ENCODE results near the gene DNPH1. TPM values are rescaled to one million over a fixed set of nuclear protein-coding genes. Genes with fewer than 3 reads are reported as not detected.

The DNPH1 gene
- total RNA-seq, 4 donors from 2014 or later, result 57.7 to 101 (median 81.5) TPM

DNA sequence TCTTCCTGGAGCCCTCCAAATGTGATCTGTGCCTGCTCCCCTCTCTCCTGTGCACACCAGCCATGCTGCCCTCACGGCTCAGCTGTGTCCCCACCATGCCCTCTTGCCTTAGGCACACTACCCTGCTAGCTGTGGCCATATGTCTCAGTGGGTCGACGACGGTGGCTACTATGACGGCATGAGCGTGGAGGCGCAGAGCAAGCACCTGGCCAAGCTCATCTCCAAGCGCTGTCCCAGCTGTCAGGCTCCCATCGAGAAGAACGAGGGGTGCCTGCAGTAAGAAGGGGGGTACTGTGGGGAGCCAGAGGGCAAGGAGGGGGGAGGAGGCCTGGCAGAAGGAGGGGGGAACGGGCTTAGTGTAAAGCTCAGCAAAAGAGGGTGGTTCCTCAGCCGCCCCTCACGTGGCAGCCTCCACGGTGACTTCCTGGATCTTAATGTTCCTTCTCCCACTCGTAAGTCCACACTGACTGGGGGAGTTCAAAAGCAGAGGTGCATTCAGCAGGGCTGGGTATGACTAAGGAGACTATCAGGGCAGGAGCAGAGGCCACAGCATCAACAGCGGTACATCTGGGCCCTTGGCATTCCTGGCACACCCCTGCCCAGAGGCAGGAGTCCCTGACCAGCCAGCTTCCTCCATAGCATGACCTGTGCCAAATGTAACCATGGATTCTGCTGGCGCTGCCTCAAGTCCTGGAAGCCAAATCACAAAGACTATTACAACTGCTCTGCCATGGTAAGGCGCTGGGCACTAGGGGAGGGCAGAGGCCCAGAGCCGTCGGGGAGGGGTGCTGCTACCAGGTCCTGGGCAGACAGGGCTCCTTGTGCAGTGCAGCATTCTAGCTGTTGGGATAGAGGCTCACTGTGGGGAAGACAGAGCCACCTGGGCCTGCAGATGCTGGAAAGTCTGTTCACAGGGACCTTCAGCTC is 8.0 kb downstream of the DNPH1 start:
- Histone ChIP-seq H3K27me3 (no peaks in the 10 kb centered on the region), H3K9me3 (no peaks in the 10 kb centered on the region), H3K36me3 (peaks cover 0 to 84% (median 14%) of the 10 kb centered on the region in 3 donors), H3K4me1 (peaks cover 0 to 48% (median 0%) of the 10 kb centered on the region in 3 donors), H3K4me3 (no peak overlapping the region), H3K27ac (no peak overlapping the region)
- DNase-seq, result no peak
- intact Hi-C loops (cut with DNase I), result no loop called here
- TF ChIP-seq POLR2A (IDR thresholded peaks at IDR 0.05), result no peak
- TF ChIP-seq, protein P1, sequence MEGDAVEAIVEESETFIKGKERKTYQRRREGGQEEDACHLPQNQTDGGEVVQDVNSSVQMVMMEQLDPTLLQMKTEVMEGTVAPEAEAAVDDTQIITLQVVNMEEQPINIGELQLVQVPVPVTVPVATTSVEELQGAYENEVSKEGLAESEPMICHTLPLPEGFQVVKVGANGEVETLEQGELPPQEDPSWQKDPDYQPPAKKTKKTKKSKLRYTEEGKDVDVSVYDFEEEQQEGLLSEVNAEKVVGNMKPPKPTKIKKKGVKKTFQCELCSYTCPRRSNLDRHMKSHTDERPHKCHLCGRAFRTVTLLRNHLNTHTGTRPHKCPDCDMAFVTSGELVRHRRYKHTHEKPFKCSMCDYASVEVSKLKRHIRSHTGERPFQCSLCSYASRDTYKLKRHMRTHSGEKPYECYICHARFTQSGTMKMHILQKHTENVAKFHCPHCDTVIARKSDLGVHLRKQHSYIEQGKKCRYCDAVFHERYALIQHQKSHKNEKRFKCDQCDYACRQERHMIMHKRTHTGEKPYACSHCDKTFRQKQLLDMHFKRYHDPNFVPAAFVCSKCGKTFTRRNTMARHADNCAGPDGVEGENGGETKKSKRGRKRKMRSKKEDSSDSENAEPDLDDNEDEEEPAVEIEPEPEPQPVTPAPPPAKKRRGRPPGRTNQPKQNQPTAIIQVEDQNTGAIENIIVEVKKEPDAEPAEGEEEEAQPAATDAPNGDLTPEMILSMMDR (IDR thresholded peaks at IDR 0.05), result no peak
- 54 to 77% methylated on average over 6 to 14 of the region's 20 CpGs for WGBS, 2 donors

DNA sequence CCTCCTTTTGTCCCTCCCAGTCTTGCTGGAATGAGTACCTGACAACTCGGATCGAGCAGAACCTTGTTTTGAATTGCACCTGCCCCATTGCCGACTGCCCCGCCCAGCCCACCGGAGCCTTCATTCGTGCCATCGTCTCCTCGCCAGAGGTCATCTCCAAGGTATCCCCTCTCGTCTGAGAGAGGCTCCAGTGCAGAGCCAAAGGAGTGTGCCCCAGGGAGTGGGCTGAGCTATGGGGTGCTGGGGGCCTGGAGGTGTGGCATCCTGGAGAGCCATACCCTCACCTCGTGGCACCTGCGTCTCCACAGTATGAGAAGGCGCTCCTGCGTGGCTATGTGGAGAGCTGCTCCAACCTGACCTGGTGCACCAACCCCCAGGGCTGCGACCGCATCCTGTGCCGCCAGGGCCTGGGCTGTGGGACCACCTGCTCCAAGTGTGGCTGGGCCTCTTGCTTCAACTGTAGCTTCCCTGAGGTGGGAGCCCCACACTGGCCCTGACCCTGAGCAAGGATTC is 8.8 kb downstream of the DNPH1 start:
- Histone ChIP-seq H3K4me1 (peaks cover 0 to 40% (median 0%) of the 10 kb centered on the region in 3 donors), H3K9me3 (no peaks in the 10 kb centered on the region), H3K27ac (no peak overlapping the region), H3K4me3 (no peak overlapping the region), H3K36me3 (peaks cover 0 to 92% (median 19%) of the 10 kb centered on the region in 3 donors), H3K27me3 (no peaks in the 10 kb centered on the region)
- DNase-seq, result no peak
- 79 to 91% methylated on average over 4 to 12 of the region's 16 CpGs for WGBS, 2 donors
- intact Hi-C loops (cut with DNase I), result no loop called here
- no peak for TF ChIP-seq POLR2A (IDR thresholded peaks at IDR 0.05)
- TF ChIP-seq, protein P1 (IDR thresholded peaks at IDR 0.05), result no peak

DNA sequence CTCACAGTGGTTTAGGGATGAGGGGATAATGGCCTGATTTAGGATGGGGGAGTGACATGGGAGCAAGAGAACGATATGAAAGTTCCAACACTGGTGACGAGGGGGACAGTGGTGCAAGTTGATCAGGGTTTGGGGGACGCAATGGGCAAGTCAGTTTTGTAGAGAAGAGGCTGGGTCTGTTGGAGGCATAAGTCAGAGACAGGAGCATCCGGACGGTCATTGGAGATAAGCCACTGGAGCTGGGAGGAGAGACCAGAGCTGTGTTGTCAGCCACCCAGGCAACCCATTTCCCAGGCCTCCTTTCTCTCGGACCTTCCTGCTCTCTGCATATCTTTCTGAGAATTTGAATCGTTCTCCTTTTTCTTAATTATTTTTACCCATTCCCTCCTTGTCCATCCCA is 9.5 kb downstream of the DNPH1 start:
- H3K4me3 ChIP-seq, result no peak overlapping the region
- peaks cover 0 to 33% (median 0%) of the 10 kb centered on the region in 3 donors for H3K4me1 ChIP-seq
- no peak for DNase-seq
- TF ChIP-seq, protein P1 (IDR thresholded peaks at IDR 0.05), result no peak
- no peak for TF ChIP-seq POLR2A (IDR thresholded peaks at IDR 0.05)
- intact Hi-C loops (cut with DNase I), result no loop called here
- H3K36me3 ChIP-seq, result peaks cover 0 to 99% (median 19%) of the 10 kb centered on the region in 3 donors
- H3K9me3 ChIP-seq, result no peaks in the 10 kb centered on the region
- WGBS, 2 donors, result 84 to 86% methylated on average over 7 of the region's 7 CpGs
- H3K27me3 ChIP-seq, result no peaks in the 10 kb centered on the region
- no peak overlapping the region for H3K27ac ChIP-seq

DNA sequence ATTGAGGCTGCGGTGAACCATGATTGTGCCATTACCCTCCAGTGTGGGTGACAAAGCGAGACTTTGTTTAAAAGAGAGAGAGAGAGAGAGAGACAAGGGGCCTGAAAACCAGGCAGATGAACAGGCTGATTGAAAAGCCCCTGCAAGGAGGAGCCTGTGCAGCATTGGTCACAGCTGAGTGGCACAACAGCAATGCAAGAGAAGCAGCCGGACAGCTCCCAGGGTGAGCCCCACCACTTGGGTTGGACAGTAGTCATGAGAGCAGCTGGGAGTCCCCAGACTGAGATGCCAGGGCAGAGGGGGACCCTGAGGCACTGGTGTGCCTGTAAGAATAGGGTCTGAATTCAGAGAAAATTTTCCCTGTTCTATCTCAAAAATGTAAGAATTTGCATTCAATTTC is 10.2 kb downstream of the DNPH1 start:
- H3K4me1 ChIP-seq, result peaks cover 0 to 26% (median 0%) of the 10 kb centered on the region in 3 donors
- H3K9me3 ChIP-seq, result no peaks in the 10 kb centered on the region
- TF ChIP-seq, protein P1 (IDR thresholded peaks at IDR 0.05), result no peak
- TF ChIP-seq POLR2A (IDR thresholded peaks at IDR 0.05), result no peak
- no peak overlapping the region for H3K27ac ChIP-seq
- peaks cover 0 to 99% (median 19%) of the 10 kb centered on the region in 3 donors for H3K36me3 ChIP-seq
- intact Hi-C loops (cut with DNase I), result no loop called here
- no peak for DNase-seq
- 92 to 93% methylated on average over 3 of the region's 3 CpGs for WGBS, 2 donors
- H3K27me3 ChIP-seq, result no peaks in the 10 kb centered on the region
- no peak overlapping the region for H3K4me3 ChIP-seq

DNA sequence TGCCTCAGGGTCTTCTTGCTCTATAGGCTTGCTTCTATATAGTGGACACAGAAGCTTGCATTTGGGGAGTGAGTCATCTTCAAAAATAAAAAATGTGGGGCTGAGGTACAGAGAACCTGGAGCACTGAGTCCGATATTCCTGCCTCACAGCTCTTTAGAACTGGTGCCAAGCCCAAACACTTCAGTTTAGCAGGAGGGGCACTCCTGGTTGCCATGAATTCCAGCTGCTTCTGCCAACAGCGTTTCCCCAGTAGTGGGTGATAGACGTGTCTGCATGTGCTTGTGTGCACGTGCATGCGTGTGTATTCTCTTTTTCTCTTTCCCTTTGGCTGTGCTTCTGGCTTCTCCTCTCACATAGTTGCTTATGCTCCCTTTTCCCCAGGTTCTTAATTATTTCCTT is 11.9 kb downstream of the DNPH1 start:
- Histone ChIP-seq H3K27me3 (no peaks in the 10 kb centered on the region), H3K4me1 (peaks cover 0 to 14% (median 0%) of the 10 kb centered on the region in 3 donors), H3K4me3 (no peak overlapping the region), H3K9me3 (no peaks in the 10 kb centered on the region), H3K27ac (no peak overlapping the region), H3K36me3 (peaks cover 6 to 97% (median 14%) of the 10 kb centered on the region in 3 donors)
- 40 to 76% methylated on average over 5 of the region's 5 CpGs for WGBS, 2 donors
- TF ChIP-seq POLR2A (IDR thresholded peaks at IDR 0.05), result no peak
- TF ChIP-seq, protein P1 (IDR thresholded peaks at IDR 0.05), result no peak
- intact Hi-C loops (cut with DNase I), result no loop called here
- no peak for DNase-seq

All from esophagus squamous epithelium (tissue), 5 donors.